SK-N-MC (cell line): Measurements from ENCODE around the gene C4orf50.

Source experiments
- EZH2 ChIP-seq: fragments of 200-600 bp; sonication (generic); IDR thresholded peaks from one replicate; pipeline ENCODE4 v1.6.1; 2017; ENCODE audit warnings: antibody characterized with exemption
- FOXP2 ChIP-seq: optimal IDR thresholded peaks from 2 replicates; pipeline ENCODE3; 2011; ENCODE audit warnings: mild to moderate bottlenecking, moderate library complexity; ENCODE audit not compliant: insufficient read depth; ENCODE audit errors: extremely low read length, control extremely low read depth
- POLR2AphosphoS5 ChIP-seq: IDR thresholded peaks from 2 replicates; pipeline ENCODE4 v1.6.1; 2012; ENCODE audit warnings: mild to moderate bottlenecking, low read depth, low read length, borderline replicate concordance

DNA sequence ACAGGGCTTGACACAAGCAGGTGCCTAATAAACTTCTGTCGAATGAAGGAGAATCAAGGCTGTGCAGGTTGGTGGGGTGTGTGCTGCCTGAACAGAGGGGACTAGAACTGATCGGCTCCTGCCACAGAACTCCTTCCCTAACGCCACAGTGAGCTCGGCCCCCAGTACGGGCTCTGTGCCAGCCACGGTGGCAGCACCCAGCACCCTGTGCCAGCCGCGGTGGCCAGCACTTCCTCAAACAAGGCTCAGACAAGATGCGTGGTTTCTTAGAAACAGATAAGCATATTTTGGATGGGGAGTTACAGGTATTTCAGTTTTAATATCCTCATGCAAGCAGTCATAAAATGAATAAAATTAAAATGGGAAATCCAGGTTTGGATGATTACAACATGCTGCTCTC is 26.0 kb upstream of the C4orf50 start:
- TF ChIP-seq EZH2 (no peak), POLR2AphosphoS5 (no peak), FOXP2 (no peak)
